ENCODE data around the gene PCSK5.

The PCSK5 gene

DNA sequence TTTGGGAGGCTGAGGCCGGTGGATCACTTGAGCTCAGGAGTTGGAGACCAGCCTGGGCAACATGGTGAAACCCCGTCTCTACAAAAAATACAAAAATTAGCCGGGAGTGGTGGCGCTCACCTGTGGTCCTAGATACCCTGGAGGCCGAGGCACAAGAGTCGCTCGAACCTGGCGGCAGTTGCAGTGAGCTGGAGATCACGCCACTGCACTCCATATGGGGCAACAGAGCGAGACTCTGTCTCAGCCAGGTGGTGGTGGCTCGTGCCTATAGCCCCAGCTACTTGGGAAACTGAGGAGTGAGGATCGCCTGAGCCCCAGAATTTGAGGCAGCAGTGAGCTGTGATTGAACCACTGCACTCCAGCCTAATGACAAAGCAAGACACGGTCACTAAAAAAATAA lies 506.1 kb downstream of the PCSK5 start:
- no peak for DNase-seq (ENCODE audit: low read depth)

DNA sequence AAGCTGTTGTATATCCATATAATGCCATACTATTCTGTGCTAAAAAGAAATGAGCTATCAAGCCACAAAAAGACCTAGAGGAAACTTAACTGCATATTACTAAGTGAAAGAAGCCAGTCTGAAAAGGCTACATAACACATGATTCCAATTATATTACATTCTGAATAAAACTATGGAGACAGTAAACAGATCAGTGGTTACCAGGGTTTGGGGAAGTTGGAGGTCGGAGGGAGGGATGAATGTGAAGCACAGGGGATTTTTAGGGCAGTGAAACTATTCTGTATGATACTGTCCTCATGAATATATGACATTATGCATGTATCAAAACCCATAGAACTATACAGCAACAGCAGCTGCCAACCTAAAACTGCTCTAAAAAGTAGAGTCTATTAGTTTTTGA lies 509.4 kb downstream of the PCSK5 start:
- no peak for DNase-seq (ENCODE audit: low read depth)

DNA sequence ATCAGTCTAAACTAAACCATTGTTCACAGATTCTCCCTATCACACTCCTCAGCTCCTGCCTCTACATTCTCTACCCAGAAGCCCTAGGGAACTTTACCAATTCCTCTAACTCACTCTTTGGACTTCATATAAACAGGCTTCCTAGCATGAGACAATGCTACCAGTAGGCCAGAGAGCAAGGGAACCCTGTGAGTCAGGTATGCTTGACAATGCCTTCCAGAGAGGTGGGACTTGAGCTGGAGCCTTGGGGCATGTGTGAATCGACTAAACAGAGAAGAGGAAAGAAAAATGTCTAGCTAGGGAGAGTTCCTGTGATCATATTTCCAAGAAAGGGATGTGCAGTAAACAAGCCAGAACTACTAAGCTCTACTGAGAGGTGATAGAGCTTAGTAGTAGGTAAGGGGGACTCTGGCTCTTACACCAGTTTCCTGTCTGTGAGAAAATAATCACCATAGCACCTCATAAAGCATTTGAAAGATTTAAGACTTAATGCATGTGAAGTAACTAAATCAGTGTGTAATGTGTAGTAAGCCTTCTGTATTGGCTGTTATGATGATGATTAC lies 510.1 kb downstream of the PCSK5 start:
- DNase-seq (ENCODE audit: low read depth), result no peak

DNA sequence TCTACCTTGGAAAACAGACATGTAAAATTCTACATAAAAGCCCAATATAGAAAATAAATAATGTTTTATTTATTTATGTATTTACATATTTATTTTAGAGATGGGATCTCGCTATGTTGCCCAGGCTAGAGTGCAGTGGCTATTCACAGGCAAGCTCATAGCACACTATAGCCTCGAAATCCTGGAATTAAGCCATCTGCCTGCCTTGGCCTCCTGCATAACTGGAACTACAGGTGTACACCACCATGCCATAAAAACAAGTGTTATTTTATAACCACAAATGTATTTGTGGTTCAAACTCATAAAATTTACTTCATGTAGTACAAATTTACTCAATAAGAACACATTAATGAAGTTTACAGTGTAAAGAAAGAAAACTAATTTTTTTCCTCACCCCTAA lies 510.7 kb downstream of the PCSK5 start:
- DNase-seq (ENCODE audit: low read depth), result no peak

DNA sequence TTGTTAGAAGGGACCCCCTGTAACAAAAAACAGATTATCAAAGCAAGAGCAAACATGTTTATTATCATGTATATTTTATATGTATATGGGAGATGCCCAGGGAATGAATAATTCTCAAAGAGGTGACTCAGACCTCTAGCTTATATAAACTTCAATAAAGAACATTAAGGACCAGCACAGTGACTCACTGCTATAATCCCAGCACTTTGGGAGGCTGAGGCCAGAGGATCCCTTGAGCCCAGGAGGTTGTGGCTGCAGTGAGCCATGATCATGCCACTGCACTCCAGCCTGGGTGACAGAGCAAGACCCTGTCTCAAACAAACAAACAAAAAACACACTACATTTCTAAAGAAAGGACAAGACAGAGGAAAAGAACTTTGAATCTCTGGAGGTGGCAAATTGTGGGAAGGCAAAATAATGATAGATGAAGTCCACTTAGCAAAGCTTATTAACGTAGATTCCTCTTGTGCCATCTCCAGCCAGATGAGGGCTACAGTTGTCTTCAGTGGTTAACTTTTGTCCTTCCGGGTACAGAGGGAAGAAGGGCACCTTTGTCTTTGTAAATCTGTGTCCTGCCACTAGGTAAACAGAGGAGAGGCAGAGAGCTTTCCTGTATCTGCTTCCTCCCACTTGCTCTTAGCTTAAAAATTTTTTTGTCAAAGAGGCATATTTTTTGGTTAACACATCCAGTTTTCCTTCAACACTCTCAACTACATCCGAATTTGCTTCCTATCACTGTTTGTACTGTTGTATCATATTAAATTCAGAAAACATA lies 511.3 kb downstream of the PCSK5 start:
- no peak for DNase-seq (ENCODE audit: low read depth)

DNA sequence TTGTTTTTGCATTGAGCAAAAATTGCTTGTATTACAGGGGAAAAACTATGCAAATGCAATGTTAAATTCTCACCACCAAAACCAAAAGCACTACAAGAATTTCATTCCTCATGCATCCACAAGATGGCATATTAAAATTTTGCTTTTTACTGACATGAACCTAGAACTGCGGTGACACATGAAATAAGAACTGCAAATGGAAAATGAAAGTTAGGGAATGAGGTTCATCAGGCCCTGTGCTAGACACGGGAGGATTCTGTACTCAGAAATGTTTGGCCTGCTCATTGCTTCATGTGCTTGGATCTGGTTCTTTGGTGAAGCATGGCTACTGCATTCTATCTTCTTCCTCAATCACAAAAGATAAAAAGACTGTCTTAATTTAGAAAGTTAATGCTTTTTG lies 512.9 kb downstream of the PCSK5 start:
- DNase-seq (ENCODE audit: low read depth), result no peak

DNA sequence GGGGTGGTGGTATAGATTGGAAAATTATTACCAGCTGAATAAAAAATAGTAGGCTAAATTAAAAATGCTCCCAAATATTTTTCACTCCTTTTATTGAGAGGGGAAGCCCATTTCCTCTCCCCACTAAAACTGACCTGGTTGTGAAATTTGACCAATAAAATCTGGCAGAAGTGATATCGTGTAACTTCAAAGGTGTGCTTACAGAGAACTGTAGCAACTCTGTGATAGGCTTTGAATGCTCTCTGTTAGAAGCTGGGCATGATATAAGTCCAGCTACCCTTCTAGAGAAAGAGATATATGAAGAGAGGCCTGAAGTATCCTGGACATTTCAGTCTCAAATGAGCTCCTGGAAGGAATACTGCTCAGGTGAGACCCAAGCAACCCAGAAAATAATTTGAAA lies 513.9 kb downstream of the PCSK5 start:
- no peak for DNase-seq (ENCODE audit: low read depth)

DNA sequence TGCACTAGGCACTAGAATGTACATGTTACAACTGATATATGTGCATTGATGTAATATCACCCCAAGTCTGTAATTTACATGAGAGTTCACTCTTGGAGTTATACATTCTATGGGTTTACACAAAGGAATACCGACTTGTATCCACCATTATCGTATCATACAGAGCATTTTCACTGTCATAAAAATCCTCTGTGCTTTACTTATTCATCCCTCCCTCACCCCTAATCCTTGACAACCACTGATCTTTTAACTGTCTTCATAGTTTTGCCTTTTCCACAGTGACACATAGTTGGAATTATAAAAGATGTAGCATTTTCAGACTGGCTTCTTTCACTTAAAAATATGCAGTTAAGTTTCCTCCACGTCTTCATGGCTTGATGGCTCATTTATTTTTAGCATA lies 514.9 kb downstream of the PCSK5 start:
- DNase-seq (ENCODE audit: low read depth), result no peak

DNA sequence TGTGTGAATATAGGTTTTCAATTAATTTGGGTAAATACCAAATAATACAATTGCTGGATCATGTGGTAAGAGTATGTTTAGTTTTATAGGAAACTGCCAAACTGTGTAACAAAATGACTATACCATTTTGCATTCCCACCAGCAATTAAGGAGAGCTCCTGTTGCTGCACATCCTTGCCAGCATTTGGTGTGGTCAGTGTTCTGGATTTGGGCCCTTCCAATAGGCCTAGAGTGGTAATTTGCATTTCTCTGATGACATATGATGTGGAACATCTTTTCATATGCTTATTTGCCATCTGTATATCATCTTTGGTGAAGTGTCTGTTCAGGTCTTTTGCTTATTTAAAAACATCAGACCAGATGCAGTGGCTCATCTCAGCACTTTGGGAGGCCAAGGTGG lies 515.4 kb downstream of the PCSK5 start:
- no peak for DNase-seq (ENCODE audit: low read depth)
